ENCODE measurements around the gene MTCL1.

- no peak for TF ChIP-seq POLR2A (IDR thresholded peaks at IDR 0.05)
- TF ChIP-seq, protein P1, sequence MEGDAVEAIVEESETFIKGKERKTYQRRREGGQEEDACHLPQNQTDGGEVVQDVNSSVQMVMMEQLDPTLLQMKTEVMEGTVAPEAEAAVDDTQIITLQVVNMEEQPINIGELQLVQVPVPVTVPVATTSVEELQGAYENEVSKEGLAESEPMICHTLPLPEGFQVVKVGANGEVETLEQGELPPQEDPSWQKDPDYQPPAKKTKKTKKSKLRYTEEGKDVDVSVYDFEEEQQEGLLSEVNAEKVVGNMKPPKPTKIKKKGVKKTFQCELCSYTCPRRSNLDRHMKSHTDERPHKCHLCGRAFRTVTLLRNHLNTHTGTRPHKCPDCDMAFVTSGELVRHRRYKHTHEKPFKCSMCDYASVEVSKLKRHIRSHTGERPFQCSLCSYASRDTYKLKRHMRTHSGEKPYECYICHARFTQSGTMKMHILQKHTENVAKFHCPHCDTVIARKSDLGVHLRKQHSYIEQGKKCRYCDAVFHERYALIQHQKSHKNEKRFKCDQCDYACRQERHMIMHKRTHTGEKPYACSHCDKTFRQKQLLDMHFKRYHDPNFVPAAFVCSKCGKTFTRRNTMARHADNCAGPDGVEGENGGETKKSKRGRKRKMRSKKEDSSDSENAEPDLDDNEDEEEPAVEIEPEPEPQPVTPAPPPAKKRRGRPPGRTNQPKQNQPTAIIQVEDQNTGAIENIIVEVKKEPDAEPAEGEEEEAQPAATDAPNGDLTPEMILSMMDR (IDR thresholded peaks at IDR 0.05) = no peak
These were observed 40.1 kb downstream of the MTCL1 start for GRCh38 chr18:8745355-8746014.

All from adrenal gland (tissue), 5 donors.